NCI-H460 (cell line): ENCODE data around the gene ACSF3. TPM values are rescaled to one million over a fixed set of nuclear protein-coding genes. Genes with fewer than 3 reads are reported as not detected.

ENCODE experiments used
- DNase-seq: peaks from one replicate; pipeline ENCODE4 v3.0.0-alpha.2; 2016; ENCODE audit warnings: low read depth; ENCODE audit errors: extremely low read depth
- total RNA-seq: library from RNA; depleted of rRNA; stranded (reverse); fragments of >200 nt; shearing (Covaris generic); gene quantifications from 2 replicates; pipeline ENCODE4 v1.2.3, GENCODE V29; 2014

The ACSF3 gene
- total RNA-seq, 1 experiment from 2014 or later: 19.6 TPM

GRCh38 chr16:89105599-89106151 is 12.0 kb downstream of the ACSF3 start:
- DNase-seq: no peak

GRCh38 chr16:89106533-89107202 is 13.0 kb downstream of the ACSF3 start:
- DNase-seq: no peak

DNA sequence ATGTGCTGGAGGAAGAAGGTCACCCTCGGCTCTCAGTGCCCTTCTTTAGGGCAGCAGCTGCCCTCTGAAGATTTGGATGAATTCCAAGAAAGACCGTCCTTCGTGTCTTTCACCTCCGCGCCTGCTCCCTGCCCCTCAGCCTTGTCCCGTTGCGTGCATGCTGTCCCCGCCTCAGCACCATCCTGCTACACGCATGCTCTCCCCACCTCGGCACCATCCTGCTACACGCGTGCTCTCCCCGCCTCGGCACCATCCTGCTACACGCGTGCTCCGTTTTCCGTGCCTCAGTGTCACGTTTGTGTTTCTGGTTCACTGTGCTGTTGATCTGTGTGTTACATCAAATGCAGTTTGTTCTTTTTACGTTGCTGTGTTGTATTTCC is 13.5 kb downstream of the ACSF3 start:
- DNase-seq: no peak

- DNase-seq: no peak
These were observed 14.8 kb downstream of the ACSF3 start for GRCh38 chr16:89108416-89108815.

- no peak for DNase-seq
These were observed 17.0 kb downstream of the ACSF3 start for GRCh38 chr16:89110641-89111040.

- DNase-seq: no peak
These were observed 17.6 kb downstream of the ACSF3 start for GRCh38 chr16:89111263-89111662.

DNA sequence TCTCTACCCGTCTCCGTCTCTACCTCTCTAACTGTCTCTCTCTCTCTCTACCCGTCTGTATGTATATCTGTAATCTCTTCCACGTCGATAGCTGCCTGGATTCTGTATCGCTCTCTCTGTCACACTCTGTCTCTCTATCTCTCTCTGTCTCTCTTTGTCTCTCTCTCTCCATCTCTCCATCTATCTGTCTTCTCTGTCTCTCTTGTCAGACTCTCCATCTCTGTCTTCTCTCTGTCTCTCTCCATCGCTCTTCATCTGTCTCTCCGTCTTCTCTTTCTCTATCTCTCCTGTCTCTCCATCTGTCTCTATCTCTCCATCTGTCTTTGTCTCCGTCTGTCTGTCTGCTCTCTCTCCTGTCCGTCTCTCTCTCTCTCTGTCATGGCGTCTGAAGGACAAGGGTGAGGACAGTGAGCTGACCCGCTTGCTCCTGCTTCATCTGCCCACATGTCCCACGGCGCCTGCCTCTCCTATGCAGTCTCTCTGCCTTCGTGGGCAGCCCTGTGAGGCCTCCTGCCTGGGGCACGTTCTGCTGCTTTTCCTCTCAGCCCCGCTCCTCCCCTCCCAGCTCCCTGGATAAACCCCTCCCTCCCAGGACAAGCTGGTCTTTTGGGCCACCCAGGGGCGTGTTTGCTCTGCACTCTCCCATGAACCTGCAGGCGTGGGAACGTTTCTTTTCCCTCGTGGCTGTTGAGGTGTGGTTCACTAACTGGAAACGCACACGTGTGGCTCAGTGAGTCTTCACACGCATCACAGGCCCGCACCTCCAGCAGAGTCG is 18.9 kb downstream of the ACSF3 start:
- no peak for DNase-seq

GRCh38 chr16:89113152-89113547 is 19.5 kb downstream of the ACSF3 start:
- DNase-seq: no peak

DNA sequence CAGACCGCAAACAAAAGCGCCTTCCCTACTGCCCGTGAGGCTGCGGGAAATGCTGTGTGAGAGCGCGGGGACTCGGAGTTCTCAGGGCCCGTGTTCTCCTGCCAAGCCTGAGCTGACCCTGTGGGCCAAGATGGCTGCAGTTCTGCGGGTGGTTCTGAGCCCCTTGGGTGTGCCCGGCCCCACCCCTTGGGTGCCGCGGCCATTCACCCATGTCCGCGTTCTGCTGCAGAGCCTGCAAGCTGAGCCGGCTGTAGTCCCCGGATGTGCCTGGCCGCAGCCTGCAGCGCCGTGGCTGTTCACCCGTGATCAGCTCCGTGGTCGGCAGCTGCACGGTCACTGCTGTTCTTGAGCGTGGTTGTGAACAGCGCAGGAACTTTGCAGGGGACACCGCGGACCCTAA is 20.0 kb downstream of the ACSF3 start:
- no peak for DNase-seq

GRCh38 chr16:89114159-89114981 is 20.7 kb downstream of the ACSF3 start:
- DNase-seq: no peak

GRCh38 chr16:89115216-89115861 is 21.7 kb downstream of the ACSF3 start:
- no peak for DNase-seq

DNA sequence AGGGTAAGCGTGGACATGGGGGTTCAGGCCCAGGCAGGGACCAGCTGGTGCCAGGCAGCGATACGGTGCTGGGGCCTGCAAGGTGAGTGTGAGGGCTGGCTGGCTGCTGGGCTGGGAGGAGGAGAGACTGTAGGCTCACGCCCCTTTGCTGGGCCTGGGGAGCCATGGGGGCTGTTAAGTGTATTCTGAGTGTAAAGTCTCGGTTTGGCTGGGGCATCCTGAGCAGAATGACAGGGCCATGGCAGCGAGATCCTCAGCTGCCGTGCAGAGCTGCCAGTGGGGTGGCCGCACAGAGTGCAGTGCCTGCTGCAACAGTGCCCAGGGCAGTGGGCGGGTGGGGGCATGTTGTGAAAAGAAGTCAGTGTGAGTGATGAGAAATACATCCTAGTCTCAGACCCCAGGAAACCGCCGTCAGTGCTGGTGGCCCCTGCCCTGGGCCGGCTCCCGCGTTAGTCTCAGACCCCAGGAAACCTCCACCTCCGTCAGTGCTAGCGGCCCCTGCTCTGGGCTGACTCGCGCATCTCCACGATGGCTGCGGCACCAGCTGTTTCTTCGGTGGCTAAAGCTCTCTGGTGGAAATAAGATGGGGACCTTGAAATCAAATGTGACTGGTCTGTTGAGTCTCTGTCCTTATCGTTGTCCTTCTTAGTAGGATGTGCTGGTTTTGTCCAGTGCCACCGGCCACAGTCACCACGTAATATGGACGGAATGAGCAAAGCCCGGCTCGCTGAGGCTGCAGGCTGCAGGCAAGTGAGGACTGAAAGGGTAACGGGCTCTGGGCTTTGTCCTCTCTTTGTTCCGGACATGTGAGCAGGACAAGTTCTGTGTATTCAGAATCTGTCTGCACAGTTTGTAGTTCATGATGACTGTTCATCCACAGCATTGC is 22.9 kb downstream of the ACSF3 start:
- no peak for DNase-seq

DNA sequence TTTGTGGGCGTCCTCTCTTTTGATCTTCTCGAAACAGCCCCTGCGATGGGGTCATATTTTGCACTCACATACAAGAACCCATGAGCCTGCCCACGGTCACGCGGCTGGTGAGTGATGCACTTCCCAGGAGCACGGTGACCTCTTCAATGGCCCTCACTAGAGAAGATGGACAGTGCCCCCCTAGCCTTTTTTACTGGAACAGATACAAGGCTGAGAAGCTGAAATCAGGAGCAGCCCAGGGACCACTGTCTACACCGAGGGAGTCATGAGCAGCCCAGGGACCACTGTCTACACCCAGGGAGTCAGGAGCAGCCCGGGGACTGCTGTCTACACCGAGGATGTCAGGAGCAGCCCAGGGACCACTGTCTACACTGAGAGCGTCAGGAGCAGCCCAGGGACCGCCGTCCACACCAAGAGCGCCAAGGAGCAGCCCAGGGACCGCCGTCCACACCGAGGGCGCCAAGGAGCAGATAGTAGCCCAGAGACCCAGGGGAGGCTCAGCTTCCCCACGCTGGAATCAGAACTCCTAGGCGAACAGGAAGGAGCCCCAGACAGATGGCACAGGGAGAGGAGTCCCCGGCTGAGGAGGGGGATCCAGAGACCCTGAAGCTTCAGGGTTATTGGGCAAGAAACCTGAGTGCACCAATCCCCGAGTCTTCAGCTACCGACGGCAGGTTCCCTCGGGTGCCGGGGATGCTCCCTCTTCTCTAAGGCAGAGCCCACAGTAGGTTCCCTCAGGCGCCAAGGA is 23.7 kb downstream of the ACSF3 start:
- no peak for DNase-seq

DNA sequence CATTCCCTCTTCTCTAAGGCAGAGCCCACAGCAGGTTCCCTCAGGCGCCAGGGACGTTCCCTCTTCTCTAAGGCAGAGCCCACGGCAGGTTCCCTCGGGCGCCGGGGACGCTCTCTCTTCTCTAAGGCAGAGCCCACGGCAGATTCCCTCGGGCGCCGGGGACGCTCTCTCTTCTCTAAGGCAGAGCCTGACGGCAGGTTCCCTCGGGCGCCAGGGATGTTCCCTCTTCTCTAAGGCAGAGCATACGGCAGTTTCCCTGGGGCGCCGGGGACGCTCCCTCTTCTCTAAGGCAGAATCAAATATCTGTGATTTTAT is 24.3 kb downstream of the ACSF3 start:
- no peak for DNase-seq

DNA sequence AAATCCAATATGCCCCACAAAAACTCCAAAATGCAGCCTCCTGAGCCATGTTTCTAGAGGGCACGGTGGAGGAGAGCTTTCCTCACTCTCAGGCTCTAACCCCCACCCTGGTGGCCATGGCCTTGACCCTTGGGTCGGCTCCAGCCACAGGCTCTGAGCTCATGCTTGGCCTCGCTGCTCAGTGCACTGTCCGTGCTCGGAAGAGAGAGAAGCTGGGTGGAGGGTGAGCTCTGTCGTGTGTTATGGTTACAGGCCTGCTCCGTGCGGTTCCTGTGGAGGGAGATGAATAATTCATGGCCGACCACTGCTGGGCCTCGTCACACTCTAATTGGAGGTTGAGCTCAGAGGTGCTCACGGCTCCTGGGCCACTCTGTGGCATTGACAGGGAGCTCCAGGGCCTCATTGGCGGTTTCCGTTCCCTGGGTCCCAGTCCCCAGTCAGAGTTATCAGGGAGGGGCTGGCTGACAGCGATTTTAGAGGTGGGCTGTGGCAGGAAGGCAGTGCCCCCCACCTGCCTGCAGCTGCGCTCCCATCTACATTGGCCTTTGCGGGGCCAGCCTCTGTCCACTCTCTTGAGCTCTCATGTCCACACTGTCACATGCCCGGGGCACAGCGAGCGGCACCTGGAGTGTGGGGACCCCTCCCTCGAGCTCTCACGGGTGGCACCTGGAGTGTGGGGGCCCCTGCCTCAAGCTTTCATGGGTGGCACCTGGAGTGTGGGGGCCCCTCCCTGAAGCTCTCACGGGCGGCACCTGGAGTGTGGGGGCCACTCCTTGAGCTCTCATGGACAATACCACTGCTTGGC is 24.9 kb downstream of the ACSF3 start:
- DNase-seq: no peak

GRCh38 chr16:89119166-89119621 is 25.5 kb downstream of the ACSF3 start:
- no peak for DNase-seq

DNA sequence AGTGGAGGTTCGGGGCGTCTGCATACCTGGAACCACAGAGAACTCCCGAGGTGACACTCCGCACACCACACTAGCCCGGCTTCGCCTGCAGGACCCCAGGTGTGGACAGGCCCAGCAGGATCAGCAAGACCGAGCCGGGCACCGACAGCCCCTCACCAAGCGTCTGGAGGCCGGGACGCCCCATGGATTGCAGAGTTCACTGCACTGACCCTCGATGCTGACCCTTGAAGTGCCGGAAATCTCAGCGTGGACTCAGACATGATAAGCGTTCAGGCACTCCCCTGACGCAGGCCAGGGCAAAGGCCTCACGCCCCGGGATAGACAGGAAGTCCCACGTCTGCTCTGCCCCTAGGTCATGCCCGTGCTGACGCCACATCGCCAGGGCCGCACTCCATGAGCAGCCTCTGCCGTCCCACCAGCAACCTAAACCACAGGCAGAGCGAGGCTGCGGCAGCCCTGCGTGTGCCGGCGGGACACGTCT is 26.0 kb downstream of the ACSF3 start:
- DNase-seq: no peak

GRCh38 chr16:89120281-89120680 is 26.6 kb downstream of the ACSF3 start:
- DNase-seq: no peak
